Activated CD8-positive, alpha-beta memory T cell treated with anti-CD3 and anti-CD28 coated beads, Interleukin-2, amount 50 U/mL, for 24 hours (primary cell): ENCODE measurements around the gene PPP1R3D.

Experiments
- DNase-seq: peaks from one replicate; pipeline ENCODE4 v3.0.0-alpha.2; 2020; ENCODE audit errors: extremely low read depth

PPP1R3D gene

GRCh38 chr20:59948828-59949720 is 9.0 kb upstream of the PPP1R3D start:
- DNase-seq: no peak

- no peak for DNase-seq
Measured at GRCh38 chr20:59948212-59948611, 8.1 kb upstream of the PPP1R3D start.

- no peak for DNase-seq
Measured at GRCh38 chr20:59947376-59947775, 7.3 kb upstream of the PPP1R3D start.

- DNase-seq: no peak
Measured at GRCh38 chr20:59945731-59946130, 5.6 kb upstream of the PPP1R3D start.

GRCh38 chr20:59945175-59945574 is 5.1 kb upstream of the PPP1R3D start:
- no peak for DNase-seq

- no peak for DNase-seq
Measured at GRCh38 chr20:59944726-59945125, 4.6 kb upstream of the PPP1R3D start.

GRCh38 chr20:59942245-59942644 is 2.1 kb upstream of the PPP1R3D start:
- DNase-seq: no peak

GRCh38 chr20:59940956-59941294 is 820 bp upstream of the PPP1R3D start:
- no peak for DNase-seq

- DNase-seq: no peak
Measured at GRCh38 chr20:59939879-59940128, 301 bp downstream of the PPP1R3D start.

- DNase-seq: no peak
Measured at GRCh38 chr20:59939052-59939878, 840 bp downstream of the PPP1R3D start.

- no peak for DNase-seq
Measured at GRCh38 chr20:59938696-59939051, 1.4 kb downstream of the PPP1R3D start.

GRCh38 chr20:59938221-59938620 is 1.9 kb downstream of the PPP1R3D start:
- DNase-seq: no peak

GRCh38 chr20:59937150-59937549 is 3.0 kb downstream of the PPP1R3D start:
- no peak for DNase-seq

GRCh38 chr20:59936409-59936808 is 3.7 kb downstream of the PPP1R3D start:
- no peak for DNase-seq

GRCh38 chr20:59935457-59936185 is 4.5 kb downstream of the PPP1R3D start:
- no peak for DNase-seq

- DNase-seq: peak; percentile 53
Measured at GRCh38 chr20:59933849-59934585, 6.1 kb downstream of the PPP1R3D start.

- DNase-seq: peak; percentile 17
Measured at GRCh38 chr20:59933296-59933848, 6.7 kb downstream of the PPP1R3D start, which contains the start of gene SYCP2. TSS of gene SYCP2 (minus strand) at chr20:59933637. CDS start at chr20:59922413, 11,224 bp downstream.

- no peak for DNase-seq
Measured at GRCh38 chr20:59932616-59933295, 7.3 kb downstream of the PPP1R3D start.

- DNase-seq: no peak
Measured at GRCh38 chr20:59931511-59932312, 8.4 kb downstream of the PPP1R3D start.

GRCh38 chr20:59925899-59926298 is 14.2 kb downstream of the PPP1R3D start:
- DNase-seq: no peak
